GM21723 (cell line): ENCODE data around the gene BCAR3.
A peak's percentile ranks its signal among the peaks of the same experiment; 100 is the strongest.
"Not testable (repeated sequence)": the region's sequence is repeated elsewhere in the genome, so short reads cannot be mapped to it uniquely, and the experiment has no call there.

ENCODE experiments used
- ATAC-seq: cut with Tn5 transposase; IDR thresholded peaks from one replicate; pipeline ENCODE4 v1.9.1; 2021; ENCODE audit warnings: mild to moderate bottlenecking, moderate library complexity; ENCODE audit not compliant: unreplicated experiment

The BCAR3 gene

DNA sequence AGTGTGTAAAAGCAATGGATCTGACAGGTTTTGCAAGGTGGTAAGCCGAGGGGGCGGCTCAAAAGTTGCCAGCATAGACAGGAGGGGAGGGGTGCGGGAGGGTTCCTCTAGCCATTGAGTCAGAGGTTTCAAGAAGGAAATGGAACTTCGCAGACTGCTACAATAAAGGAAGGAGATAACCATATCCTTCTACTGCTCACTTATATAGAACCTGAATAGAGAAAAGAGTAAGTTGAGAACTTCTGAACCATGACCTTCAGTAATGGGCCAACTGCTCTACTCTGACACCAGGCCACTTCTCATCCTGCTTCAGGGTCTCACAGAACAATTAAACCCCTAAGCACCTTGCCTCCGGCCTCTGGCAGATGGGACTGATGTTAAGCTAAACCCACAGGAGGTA, 26.3 kb upstream of the BCAR3 start:
- ATAC-seq, result peak; percentile 68

GRCh38 chr1:93705892-93706500, 24.4 kb upstream of the BCAR3 start:
- no peak for ATAC-seq

GRCh38 chr1:93704052-93704451, 22.4 kb upstream of the BCAR3 start:
- peak; percentile 55 for ATAC-seq

- ATAC-seq, result peak; percentile 1
Measured at GRCh38 chr1:93703643-93704042, 22.0 kb upstream of the BCAR3 start.

DNA sequence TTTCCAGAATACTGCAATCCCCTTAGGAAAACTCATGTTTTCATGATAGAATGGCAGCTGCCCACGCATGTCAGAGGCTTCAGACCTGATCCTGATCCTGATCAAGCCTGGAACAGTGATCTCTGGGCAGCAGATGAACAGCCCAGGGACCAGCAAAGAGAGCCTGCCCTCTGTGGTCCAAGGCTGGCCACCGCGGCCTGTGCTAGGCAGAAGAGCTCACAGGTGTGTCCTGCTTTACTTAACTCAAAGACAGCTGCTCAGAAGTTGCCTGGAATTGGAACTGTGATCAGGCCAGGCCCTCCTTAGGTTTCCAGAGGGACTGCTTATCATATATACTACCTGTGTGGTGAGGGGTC, 21.2 kb upstream of the BCAR3 start:
- ATAC-seq, result no peak

DNA sequence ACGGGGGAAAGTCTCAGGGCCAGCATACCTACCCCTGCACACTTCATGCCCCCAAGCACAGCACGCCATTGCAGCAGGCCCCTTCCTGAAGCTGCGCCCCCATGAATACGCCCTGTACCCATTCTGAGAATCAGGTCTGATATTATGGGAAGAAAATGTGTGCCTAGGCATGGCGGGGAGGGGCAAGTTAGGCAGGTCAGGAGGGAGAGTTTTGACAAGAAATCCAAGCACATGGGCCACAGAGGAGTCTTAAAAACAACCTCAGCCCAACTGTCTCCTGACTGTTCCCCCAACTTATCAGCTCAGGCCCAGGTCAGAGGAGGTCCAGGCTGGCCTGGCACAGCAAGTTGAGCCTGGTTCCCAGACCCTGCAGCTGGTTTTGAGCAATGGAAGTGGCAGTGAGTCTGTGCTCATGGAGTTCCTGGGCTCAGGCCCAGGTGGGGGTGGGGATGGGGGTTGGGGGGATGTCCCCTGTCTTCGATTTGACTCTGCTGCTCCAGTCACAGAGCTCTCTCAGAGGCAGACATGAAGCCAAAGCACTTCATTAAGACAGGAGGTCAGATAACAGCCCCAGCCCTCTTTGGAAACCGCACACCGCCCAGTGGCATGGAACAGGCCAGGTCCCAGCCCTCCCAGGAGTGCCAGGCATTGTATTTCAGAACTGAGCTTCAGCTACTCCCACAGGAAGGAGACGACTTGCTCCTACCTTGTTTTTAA, 20.6 kb upstream of the BCAR3 start:
- peak; percentile 39 for ATAC-seq

DNA sequence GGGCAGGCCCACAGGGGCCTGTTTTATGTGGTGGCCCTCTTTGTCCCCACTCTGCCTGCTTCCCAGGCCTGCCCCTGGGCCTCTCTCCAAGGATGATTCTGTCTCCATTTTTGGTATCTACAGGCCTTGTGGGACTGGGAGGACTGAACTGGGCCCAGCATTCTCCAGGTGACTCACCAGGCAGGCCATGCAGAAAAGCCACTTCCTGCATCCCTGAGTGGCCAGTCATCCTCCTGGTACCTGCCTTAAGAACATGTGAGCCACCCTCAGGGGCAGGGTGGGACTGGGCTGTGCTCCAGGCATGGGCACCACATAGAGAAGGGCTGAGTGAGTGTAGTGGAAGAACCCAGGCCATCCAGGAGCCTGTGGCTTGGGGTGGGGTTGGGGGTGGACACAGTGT, 20.0 kb upstream of the BCAR3 start:
- no peak for ATAC-seq

- ATAC-seq, result no peak
Measured at GRCh38 chr1:93700532-93701469, 19.2 kb upstream of the BCAR3 start.

DNA sequence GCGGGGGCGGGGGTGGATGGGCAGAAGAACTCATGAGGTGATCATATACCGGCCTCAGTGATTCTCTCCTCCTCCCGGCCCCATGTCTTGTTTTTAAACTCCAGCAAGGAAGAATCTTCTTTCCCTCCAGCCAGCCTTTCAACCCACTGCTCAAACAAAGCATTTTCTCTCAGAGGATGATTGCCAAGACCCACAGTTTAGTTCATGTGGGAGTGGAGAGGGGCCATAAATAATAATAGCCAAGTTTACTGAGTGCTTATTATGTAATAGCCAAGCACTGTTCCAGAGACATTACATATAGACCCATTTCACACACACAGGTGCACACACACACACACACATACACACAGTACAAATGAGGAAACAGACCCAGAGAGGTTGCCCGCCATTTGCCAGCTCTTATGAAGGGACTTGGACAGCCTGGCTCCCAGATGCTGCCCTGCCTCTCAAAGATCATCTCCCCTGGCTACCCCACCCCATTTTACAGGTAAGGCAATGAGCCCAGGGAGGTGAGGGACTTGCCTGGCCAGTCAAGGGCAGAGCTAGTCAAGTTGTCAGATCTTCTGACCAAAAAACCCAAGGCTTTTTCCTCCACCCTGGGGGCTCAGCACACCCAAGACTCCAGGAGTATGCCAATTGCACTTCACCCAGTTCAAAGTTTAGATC, 18.0 kb upstream of the BCAR3 start:
- no peak for ATAC-seq

DNA sequence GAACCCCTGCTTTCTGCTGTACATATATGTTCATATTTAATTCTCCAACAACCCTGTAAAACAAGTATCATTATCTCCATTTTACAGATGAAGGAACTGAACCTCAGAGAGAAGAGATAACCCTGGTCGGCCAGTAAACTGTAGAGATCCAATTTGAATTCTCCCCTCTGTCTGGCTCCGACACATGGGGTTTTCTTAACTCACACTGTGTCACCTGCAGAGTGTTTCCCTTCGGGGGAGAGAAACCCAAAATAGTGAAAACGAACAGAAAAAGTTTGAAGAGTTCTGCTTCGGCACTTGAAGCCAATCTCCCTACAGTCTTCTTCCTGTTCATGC, 17.4 kb upstream of the BCAR3 start:
- ATAC-seq, result no peak

DNA sequence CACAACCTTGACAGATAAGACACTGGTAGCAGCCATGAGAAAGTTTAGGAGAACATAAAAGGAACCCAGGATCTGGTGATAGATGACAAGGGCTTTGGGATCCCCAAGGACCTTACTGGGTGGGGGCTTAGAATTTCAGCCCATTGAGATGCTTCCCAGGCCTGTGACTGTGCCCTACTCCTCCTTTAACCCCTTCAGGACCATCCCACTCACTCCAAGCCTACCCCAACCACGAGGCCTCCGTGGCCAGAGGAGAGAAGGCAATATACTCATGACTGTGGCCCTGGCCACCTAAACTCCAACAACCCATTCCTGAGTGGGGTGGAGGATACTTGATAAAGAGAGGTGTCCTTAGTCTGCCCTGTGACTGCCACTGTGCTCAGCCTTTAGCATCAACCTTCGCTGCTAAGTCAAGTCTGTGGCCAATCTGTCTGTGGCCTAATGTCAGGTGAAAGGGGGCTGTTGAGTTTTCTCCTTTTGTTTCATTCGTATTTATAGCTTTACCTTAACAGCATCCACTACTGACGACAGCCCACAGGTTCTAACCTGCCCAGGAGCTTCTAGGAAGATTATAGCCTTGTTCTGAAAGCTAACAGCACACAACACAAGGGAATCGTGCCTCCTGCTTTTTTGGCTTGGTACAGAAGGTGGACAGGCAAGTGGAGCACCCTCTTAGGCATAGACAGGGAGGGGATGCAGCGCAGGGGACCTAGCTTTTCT, 16.9 kb upstream of the BCAR3 start:
- ATAC-seq, result no peak

- not testable (repeated sequence) for ATAC-seq
Measured at GRCh38 chr1:93697566-93697965, 15.9 kb upstream of the BCAR3 start.

GRCh38 chr1:93695411-93696005, 13.9 kb upstream of the BCAR3 start:
- ATAC-seq, result peak; percentile 60

DNA sequence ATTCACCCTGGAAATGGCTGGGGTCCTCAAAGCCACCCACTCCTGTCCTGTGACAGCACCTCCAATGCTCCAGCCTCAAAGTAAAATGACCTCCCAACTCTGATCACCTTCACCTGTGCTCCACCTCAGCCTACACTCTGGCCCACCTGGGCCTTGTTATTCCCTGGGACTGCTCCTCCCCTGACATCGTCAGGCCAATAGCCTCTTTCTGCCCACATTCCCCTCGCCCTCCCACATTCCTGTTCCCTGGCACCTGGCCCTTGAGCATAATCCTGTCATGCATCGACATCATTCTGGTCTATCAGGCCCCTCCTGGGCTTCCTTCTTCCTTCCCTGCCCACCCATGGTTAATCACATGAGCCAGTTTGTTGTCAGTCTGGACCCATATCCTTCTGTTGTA, 13.2 kb upstream of the BCAR3 start:
- ATAC-seq, result no peak

DNA sequence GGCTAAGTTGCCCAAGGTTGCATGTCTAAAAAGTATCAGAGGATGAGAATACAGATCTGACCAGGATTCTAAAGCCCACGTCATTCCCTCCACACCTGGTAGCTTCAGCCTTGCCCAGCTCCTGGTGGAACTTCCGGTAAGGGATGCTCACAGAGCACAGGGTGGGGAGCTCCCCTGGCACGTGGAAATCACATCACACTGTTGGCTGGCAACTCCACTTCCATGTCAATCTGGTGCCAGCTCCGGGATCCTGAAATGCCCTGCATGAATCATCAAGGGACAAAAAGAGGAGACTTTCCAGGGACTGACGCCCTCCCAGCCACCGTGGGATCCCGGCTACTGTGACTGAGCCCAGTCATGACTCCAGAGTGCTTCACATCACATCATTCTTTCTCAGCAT, 12.4 kb upstream of the BCAR3 start:
- no peak for ATAC-seq

- ATAC-seq, result peak; percentile 73
Measured at GRCh38 chr1:93692983-93693591, 11.4 kb upstream of the BCAR3 start.

DNA sequence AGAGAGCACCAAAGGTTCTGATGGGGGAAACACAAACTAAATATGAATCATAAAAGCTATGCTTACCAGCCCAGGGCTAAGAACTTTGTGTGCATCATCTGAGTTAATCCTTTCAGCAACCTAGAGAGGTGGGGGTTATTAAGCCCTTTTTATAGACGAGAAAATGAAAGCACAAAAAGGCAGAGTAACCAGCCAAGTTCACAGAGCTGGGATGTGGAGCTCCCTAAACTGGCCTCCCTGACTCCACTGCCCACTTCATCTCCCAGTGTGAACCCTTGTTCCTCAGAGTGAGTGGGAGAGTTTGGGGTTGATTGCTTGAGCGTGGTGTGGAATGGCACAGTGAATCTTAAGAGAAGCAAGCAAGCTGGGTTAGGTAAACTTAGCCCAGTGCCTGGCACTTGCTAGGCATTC, 10.8 kb upstream of the BCAR3 start:
- ATAC-seq, result no peak

- no peak for ATAC-seq
Measured at GRCh38 chr1:93692026-93692425, 10.4 kb upstream of the BCAR3 start.

DNA sequence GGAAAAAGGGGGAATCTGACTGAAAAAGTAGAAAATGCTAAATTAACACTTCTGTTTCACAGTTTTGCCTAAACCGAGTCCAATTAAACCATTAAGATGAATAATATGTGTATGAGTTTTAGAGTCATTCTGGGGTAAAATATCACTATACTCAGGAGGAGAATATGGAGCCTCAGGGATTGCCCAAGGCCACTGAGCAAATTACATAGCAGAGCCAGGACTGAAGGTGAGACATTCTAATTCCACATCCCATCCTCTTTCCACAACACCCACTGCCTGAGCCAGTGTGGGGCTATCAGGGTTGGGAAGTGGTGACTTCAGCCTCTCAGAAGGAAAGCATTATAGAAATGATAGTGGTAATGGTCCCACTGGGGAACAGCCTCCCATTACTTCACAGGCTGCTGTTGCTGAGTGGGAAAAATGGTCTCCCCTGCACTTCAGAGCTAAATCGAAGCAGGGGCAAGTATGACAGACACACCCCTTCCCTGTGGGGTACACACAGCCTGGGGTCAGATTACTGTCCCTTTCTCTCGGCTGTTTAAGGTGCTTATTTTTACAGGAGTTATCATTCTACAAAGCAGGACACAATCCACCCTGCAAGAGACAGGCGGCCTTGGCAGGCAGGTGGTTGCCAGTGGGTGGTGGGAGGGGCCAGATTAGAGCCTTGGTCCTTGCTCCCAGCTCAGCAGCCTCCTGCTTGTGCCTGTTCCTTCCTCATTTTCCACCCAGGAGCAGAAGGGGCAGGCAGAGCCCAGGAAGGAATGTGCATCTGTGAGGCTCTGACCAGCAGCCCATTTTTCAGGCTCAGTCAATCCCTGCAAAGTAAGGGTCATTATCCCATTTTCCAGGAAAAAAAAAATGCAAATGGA, 9.5 kb upstream of the BCAR3 start:
- ATAC-seq, result no peak
